Measurements from ENCODE around the gene RUVBL2. TPM values are rescaled to one million over a fixed set of nuclear protein-coding genes. Genes with fewer than 3 reads are reported as not detected.

Gene RUVBL2
- total RNA-seq, 1 donor from 2014 or later, result 96.6 TPM

- DNase-seq, result peak; percentile 82
These were observed 3.9 kb upstream of the RUVBL2 start for GRCh38 chr19:48989701-48990291.

GRCh38 chr19:48990400-48990799 lies 3.3 kb upstream of the RUVBL2 start:
- DNase-seq, result no peak

GRCh38 chr19:48991011-48991609 lies 2.6 kb upstream of the RUVBL2 start:
- no peak for DNase-seq

GRCh38 chr19:48991873-48992580 lies 1.7 kb upstream of the RUVBL2 start:
- peak; percentile 83 for DNase-seq

GRCh38 chr19:48992581-48993174 lies 1.0 kb upstream of the RUVBL2 start:
- no peak for DNase-seq

- no peak for DNase-seq
These were observed 324 bp downstream of the RUVBL2 start for GRCh38 chr19:48994035-48994386.

- DNase-seq, result no peak
These were observed 4.3 kb downstream of the RUVBL2 start for GRCh38 chr19:48997972-48998371.

- DNase-seq, result peak; percentile 74
These were observed 6.0 kb downstream of the RUVBL2 start for GRCh38 chr19:48999481-49000325.

- no peak for DNase-seq
These were observed 10.4 kb downstream of the RUVBL2 start for GRCh38 chr19:49004133-49004532.

- DNase-seq, result no peak
These were observed 11.4 kb downstream of the RUVBL2 start for GRCh38 chr19:49004964-49005614.

GRCh38 chr19:49006905-49007304 lies 13.2 kb downstream of the RUVBL2 start:
- no peak for DNase-seq

GRCh38 chr19:49009828-49010227 lies 16.1 kb downstream of the RUVBL2 start:
- DNase-seq, result no peak

- no peak for DNase-seq
These were observed 16.8 kb downstream of the RUVBL2 start for GRCh38 chr19:49010453-49010852.

GRCh38 chr19:49011194-49011593 lies 17.5 kb downstream of the RUVBL2 start:
- no peak for DNase-seq

- DNase-seq, result no peak
These were observed 20.6 kb downstream of the RUVBL2 start for GRCh38 chr19:49014123-49014869.

GRCh38 chr19:49014870-49015255 lies 21.2 kb downstream of the RUVBL2 start:
- no peak for DNase-seq

GRCh38 chr19:49016067-49016839 lies 22.6 kb downstream of the RUVBL2 start:
- no peak for DNase-seq

- DNase-seq, result no peak
These were observed 23.5 kb downstream of the RUVBL2 start, which contains the start of gene LHB for GRCh38 chr19:49017041-49017665. Gene LHB (minus strand): TSS chr19:49017091. CDS start chr19:49017081, 10 bp downstream.

GRCh38 chr19:49017666-49018351 lies 24.1 kb downstream of the RUVBL2 start:
- DNase-seq, result peak; percentile 57

All from tongue (tissue), 2 donors.